Stimulated activated memory B cell treated with anti-CD40 and anti-IgM and Interleukin-4, amounts not matched to agents 10 μg/mL and 1 μg/mL and 100 μg/mL, for 72 hours (primary cell): ENCODE results near the gene CDKAL1.
"Not testable (repeated sequence)": the region's sequence is repeated elsewhere in the genome, so short reads cannot be mapped to it uniquely, and the experiment has no call there.

Experiments
- ATAC-seq: fragments of 150-1000 bp; cut with Tn5 transposase; 2 replicates; pipeline ENCODE4 v1.10.0; 2021
- H3K27ac Mint-ChIP-seq: one replicate; pipeline ENCODE4 v1.8.0; 2022; ENCODE audit warnings: mild to moderate bottlenecking, mixed read lengths
- H3K27me3 Mint-ChIP-seq: one replicate; pipeline ENCODE4 v1.8.0; 2022; ENCODE audit warnings: mixed read lengths
- H3K36me3 Mint-ChIP-seq: one replicate; pipeline ENCODE4 v1.8.0; 2022; ENCODE audit warnings: mixed read lengths
- H3K4me1 Mint-ChIP-seq: one replicate; pipeline ENCODE4 v1.8.0; 2022; ENCODE audit warnings: mixed read lengths
- H3K4me3 Mint-ChIP-seq: one replicate; pipeline ENCODE4 v1.8.0; 2022; ENCODE audit warnings: mild to moderate bottlenecking, moderate library complexity, mixed read lengths
- H3K9me3 Mint-ChIP-seq: one replicate; pipeline ENCODE4 v1.8.0; 2022; ENCODE audit warnings: mixed read lengths

The CDKAL1 gene

DNA sequence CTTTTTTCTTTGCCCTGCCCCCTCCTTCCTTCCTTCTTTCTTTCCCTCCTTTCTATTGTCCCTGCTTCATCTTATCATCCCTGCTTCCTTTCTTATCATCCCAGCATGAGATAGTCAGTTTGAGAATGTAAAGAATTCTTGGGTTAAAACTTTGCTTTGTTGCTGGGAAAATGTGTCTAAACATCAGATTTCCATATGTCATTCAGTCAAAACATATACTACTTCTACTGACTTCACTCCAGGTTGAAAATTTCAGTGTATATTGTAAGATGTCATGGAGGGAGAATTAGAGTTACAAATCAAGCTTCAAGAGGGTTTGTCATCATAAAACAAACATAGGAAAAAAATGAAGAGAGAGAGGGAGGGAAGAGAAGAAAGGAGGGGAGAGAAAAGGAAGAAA is 700.9 kb downstream of the CDKAL1 start:
- Mint-ChIP-seq H3K27me3 (no peaks in the 10 kb centered on the region), H3K27ac (no peak overlapping the region), H3K36me3 (peaks cover 54% of the 10 kb centered on the region), H3K9me3 (peaks cover 21% of the 10 kb centered on the region), H3K4me3 (no peak overlapping the region), H3K4me1 (no peaks in the 10 kb centered on the region)
- ATAC-seq: no peak

DNA sequence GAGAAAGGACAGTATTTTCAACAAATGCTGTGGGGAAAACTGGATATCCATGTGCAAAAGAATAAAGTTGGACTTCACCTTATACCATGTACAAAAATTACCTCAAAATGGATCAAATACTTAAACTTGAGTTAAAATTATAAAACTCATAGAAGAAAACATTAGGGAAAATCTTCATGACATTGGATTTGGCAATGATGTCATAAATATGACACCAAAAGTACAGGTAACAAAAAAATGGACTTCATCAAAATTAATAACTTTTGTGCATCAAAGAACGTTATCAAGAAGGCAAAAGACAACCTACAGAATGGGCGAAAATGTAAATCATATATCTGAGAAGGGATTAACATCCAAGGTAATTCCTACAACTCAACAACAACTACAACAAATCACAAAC is 704.0 kb downstream of the CDKAL1 start:
- no peak for ATAC-seq
- Mint-ChIP-seq H3K4me3 (no peak overlapping the region), H3K27me3 (no peaks in the 10 kb centered on the region), H3K4me1 (no peaks in the 10 kb centered on the region), H3K36me3 (peaks cover 24% of the 10 kb centered on the region), H3K9me3 (peaks cover 23% of the 10 kb centered on the region), H3K27ac (no peak overlapping the region)

DNA sequence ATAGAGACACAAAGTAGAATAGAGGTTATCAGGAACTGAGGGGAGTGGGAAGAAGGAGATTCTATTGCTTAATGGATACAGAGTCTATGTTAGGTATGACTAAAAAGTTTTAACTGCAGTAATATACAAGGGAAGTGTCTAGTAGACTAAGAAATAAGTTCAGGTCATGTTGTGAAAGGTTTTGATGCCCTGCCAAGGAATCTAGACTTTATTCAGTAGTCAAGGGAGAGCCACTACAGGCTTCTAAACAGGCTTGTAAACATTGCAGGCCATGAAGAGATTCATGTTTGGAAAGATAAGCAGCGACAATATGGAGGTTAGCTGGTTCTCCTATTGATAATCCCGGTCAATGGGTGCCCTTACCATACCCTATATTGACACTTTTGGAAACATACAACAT is 706.5 kb downstream of the CDKAL1 start:
- H3K27ac Mint-ChIP-seq: no peak overlapping the region
- H3K4me3 Mint-ChIP-seq: no peak overlapping the region
- no peaks in the 10 kb centered on the region for H3K4me1 Mint-ChIP-seq
- H3K9me3 Mint-ChIP-seq: peaks cover 14% of the 10 kb centered on the region
- ATAC-seq: no peak
- no peaks in the 10 kb centered on the region for H3K36me3 Mint-ChIP-seq
- H3K27me3 Mint-ChIP-seq: no peaks in the 10 kb centered on the region

DNA sequence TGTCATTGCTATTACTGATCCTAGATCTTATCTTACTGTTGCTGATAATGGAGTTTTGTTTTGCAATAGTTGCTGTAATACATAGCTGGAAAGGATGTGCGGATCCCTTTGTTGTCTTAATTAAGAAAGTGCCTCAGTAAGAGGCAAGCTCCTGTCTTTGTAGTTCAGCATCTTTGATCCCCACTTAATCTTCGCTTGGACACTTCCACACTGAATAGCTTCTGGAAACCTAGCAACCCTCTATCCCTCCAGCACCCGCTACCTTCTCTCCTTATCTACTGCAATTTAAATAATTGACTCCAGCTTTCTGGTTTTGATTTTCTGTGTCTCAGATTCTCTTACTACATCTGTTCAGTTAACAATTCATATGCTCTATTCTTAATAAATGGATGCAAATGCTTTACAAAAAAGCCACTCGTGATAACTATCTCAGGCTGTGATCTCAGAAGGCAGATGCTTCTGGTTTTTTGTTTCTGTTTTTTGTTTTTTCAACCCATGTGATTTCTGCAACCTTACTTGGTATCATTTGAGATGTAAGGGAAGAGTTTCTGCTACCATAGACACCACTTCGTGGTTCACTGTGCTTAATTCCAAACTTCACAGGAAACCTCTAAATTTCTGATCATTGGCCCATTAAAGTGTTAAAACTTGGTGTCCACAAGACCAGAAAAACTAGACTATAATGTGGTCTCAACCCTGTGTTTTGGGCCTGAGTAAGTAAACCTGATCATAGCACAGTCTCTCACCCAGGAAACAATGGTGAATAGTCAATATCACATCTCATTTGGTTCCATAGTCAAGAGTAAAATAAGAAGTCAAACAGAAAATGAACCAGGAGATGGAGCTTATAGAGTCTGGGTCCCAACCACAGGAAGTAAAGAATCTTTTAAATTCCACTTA is 707.2 kb downstream of the CDKAL1 start:
- H3K27ac Mint-ChIP-seq: no peak overlapping the region
- H3K36me3 Mint-ChIP-seq: no peaks in the 10 kb centered on the region
- no peak for ATAC-seq
- H3K4me3 Mint-ChIP-seq: no peak overlapping the region
- peaks cover 14% of the 10 kb centered on the region for H3K9me3 Mint-ChIP-seq
- H3K4me1 Mint-ChIP-seq: no peaks in the 10 kb centered on the region
- H3K27me3 Mint-ChIP-seq: no peaks in the 10 kb centered on the region

DNA sequence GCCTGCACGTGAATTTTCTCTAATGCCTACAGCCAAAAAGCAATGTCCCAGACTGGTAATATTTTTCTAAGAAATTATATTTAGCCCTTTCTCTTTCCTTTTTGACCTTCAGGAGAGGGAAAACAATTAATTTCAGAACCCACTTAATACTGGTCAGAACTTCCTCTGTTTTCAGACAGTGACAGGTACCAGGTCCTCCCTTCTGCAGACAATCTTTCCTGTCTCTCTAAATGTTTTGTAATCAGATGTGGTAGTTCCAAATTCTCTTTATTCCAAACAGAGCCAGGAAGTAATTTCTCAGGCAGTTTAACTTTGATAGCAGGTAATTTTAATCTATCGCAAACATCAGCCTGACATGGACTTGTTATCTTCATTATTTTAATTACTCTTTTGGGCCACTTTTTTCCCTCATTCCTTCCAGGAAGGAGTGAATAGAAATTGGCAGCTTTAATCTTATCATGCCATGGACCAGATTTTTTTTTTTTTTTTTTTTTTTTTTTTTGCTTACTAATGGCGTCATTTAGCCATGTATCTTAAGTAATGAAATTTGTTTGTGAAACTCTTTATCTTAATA is 710.7 kb downstream of the CDKAL1 start:
- Mint-ChIP-seq H3K36me3 (no peaks in the 10 kb centered on the region), H3K4me3 (no peak overlapping the region), H3K27me3 (no peaks in the 10 kb centered on the region), H3K9me3 (peaks cover 4% of the 10 kb centered on the region), H3K4me1 (no peaks in the 10 kb centered on the region), H3K27ac (no peak overlapping the region)
- no peak for ATAC-seq

DNA sequence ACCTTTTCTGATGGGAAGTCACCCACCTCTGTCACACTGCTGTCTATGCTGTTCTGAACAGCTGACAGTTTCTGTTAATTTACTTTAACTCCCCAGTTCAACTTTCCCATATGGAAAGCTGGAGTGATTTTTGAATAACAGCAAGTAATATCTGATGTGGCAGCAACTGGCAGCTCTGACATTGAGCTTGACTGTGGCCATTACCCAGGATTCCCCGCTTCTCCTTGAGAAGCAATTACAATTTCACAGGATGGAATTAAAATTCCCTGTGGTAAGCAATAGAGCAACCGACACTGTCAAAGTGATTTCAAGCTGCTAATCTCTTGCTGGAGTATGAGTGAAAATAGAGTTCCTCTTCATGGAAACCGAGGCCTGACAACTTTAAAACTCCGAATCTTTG is 711.2 kb downstream of the CDKAL1 start:
- Mint-ChIP-seq H3K9me3 (peaks cover 2% of the 10 kb centered on the region), H3K36me3 (no peaks in the 10 kb centered on the region), H3K27me3 (no peaks in the 10 kb centered on the region), H3K4me1 (no peaks in the 10 kb centered on the region), H3K4me3 (no peak overlapping the region), H3K27ac (no peak overlapping the region)
- no peak for ATAC-seq

DNA sequence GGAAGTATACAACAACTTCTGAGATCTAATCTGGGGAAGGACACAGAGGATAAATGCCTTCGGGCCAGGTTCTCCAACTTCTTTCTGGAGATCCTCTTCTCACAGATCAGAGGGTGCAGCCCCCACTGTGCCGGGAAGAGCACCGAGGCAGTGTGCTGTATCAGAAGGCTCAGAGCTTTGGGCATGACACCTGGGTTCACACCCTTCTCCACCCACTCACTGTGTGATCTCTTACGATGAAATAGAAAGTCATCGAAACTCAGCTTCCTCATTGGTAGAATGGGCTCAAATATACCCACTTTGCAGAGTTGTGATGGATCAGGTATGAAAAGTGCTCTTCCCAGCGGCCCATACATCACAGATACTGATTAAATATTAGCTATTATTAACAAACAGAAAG is 711.8 kb downstream of the CDKAL1 start:
- H3K4me1 Mint-ChIP-seq: no peaks in the 10 kb centered on the region
- no peaks in the 10 kb centered on the region for H3K27me3 Mint-ChIP-seq
- ATAC-seq: no peak
- no peaks in the 10 kb centered on the region for H3K9me3 Mint-ChIP-seq
- H3K27ac Mint-ChIP-seq: no peak overlapping the region
- H3K36me3 Mint-ChIP-seq: no peaks in the 10 kb centered on the region
- H3K4me3 Mint-ChIP-seq: no peak overlapping the region

DNA sequence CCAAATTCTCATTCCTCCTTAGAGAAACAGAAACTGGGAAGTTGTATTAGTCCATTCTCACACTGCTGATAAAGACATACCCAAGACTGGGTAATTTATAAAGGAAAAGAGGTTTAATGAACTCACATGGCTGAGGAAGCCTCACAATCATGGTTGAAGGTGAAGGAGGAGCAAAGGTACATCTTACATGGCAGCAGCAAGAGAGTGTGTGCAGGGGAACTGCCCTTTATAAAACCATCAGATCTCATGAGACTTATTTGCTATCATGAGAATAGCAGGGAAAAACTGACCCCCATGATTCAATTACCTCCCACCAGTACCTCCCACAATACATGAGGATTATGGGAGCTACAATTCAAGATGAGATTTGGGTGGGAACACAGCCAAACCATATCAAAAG is 720.2 kb downstream of the CDKAL1 start:
- not testable (repeated sequence) for H3K36me3 Mint-ChIP-seq, ATAC-seq, H3K4me3 Mint-ChIP-seq, H3K27ac Mint-ChIP-seq, H3K27me3 Mint-ChIP-seq, H3K4me1 Mint-ChIP-seq
- H3K9me3 Mint-ChIP-seq: peaks cover 11% of the 10 kb centered on the region

DNA sequence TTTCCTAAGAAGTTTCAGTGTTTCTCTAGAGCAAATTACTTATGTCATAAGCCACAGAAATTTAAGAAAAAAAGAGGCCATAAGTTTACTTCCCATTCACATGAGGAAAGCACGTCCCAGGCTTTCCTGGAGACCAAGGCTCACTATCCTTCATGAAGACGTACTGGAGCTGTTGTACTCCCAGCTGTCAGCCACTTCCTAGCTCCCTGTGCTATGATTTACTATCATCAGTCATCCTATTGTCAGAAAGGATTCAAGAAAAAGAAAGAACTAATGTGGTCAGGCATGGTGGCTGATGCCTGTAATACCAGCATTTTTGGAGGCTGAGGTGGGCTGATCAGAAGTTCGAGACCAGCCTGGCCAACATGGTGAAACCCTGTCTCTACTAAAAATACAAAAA is 721.9 kb downstream of the CDKAL1 start:
- Mint-ChIP-seq H3K9me3 (peaks cover 11% of the 10 kb centered on the region), H3K4me3 (no peak overlapping the region), H3K4me1 (no peaks in the 10 kb centered on the region), H3K36me3 (no peaks in the 10 kb centered on the region), H3K27me3 (no peaks in the 10 kb centered on the region), H3K27ac (no peak overlapping the region)
- ATAC-seq: no peak

DNA sequence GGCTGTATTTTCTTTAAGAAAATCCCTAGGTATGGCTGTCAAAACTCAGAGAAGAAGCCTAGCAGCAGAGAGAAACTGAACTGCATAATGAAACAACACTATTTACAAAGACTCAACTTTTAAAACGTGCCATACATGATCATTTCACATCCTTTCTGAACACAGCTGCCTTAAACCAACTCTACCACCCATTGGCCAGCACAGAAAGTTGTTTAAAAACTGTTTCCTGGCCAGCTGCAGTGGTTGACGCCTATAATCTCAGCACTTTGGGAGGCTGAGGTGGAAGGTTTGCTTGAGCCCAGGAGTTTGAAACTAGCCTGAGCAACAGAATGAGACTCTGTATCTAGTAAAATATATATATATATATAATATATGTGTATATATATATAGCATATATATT is 722.9 kb downstream of the CDKAL1 start:
- no peak for ATAC-seq
- no peaks in the 10 kb centered on the region for H3K36me3 Mint-ChIP-seq
- peaks cover 8% of the 10 kb centered on the region for H3K9me3 Mint-ChIP-seq
- H3K4me1 Mint-ChIP-seq: no peaks in the 10 kb centered on the region
- H3K4me3 Mint-ChIP-seq: no peak overlapping the region
- H3K27ac Mint-ChIP-seq: no peak overlapping the region
- no peaks in the 10 kb centered on the region for H3K27me3 Mint-ChIP-seq

DNA sequence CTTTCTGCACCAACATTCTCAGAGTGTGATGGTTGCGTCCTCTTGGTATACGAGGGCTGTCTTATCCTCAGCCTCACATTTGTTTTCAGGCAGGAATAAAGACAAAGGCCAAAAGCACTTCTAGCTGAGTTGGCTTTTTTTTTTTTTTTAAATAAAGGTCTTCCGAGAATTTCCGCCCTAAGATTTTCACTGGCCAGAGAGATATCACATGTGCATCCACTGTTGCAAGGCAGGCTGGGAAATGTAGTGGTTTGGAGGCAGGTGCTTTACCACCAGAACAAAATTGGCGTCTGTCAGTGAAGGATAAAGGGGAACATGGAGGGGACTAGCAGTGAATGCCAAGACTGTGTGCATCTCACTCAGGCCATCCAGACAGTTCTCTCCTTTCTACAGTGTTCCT is 724.4 kb downstream of the CDKAL1 start:
- no peaks in the 10 kb centered on the region for H3K27me3 Mint-ChIP-seq
- no peaks in the 10 kb centered on the region for H3K36me3 Mint-ChIP-seq
- ATAC-seq: no peak
- H3K4me1 Mint-ChIP-seq: peaks cover under 1% of the 10 kb centered on the region
- no peak overlapping the region for H3K27ac Mint-ChIP-seq
- peaks cover 4% of the 10 kb centered on the region for H3K9me3 Mint-ChIP-seq
- H3K4me3 Mint-ChIP-seq: no peak overlapping the region

DNA sequence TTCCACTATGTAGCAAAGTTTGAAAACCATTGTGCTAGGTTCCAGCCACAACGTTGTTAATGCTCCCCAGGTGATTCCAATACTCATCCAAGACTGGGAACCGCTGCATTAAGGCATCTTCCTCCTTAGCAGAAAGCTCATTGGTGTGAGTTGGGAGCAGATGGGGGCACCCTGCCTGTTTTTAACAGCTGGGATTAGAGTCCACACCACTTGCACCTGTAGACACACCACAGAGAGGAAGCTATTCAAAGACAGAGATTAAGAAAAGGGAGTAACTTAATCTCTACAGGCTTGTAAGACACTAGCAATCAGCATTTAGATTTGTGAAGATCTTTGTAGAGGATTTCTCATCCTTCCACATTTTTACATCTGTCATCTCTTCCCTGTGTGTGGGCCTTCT is 725.4 kb downstream of the CDKAL1 start:
- Mint-ChIP-seq H3K4me1 (peaks cover 10% of the 10 kb centered on the region), H3K27me3 (no peaks in the 10 kb centered on the region), H3K27ac (no peak overlapping the region), H3K36me3 (no peaks in the 10 kb centered on the region), H3K9me3 (no peaks in the 10 kb centered on the region), H3K4me3 (no peak overlapping the region)
- ATAC-seq: no peak

DNA sequence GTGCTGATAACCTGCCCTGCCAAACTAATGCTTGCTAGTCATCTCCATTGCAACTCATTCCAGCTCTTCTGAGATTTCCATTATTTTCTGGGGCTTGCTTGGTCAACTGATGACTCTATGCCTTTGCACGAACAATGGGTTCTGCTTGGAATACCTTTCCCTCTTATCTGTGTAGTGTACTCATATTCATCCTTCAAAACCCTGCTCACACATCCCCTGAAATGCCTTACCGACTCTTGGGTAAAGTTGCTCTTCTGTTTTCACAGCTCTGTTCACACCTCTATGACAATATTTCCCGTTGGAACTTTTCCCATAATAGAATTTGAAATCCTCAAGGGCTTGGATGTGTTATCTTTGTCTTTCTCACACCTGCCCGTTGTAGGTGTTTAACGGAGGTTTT is 728.2 kb downstream of the CDKAL1 start:
- no peak overlapping the region for H3K27ac Mint-ChIP-seq
- H3K27me3 Mint-ChIP-seq: no peaks in the 10 kb centered on the region
- H3K9me3 Mint-ChIP-seq: no peaks in the 10 kb centered on the region
- no peak for ATAC-seq
- no peak overlapping the region for H3K4me3 Mint-ChIP-seq
- H3K36me3 Mint-ChIP-seq: no peaks in the 10 kb centered on the region
- H3K4me1 Mint-ChIP-seq: peaks cover 18% of the 10 kb centered on the region

DNA sequence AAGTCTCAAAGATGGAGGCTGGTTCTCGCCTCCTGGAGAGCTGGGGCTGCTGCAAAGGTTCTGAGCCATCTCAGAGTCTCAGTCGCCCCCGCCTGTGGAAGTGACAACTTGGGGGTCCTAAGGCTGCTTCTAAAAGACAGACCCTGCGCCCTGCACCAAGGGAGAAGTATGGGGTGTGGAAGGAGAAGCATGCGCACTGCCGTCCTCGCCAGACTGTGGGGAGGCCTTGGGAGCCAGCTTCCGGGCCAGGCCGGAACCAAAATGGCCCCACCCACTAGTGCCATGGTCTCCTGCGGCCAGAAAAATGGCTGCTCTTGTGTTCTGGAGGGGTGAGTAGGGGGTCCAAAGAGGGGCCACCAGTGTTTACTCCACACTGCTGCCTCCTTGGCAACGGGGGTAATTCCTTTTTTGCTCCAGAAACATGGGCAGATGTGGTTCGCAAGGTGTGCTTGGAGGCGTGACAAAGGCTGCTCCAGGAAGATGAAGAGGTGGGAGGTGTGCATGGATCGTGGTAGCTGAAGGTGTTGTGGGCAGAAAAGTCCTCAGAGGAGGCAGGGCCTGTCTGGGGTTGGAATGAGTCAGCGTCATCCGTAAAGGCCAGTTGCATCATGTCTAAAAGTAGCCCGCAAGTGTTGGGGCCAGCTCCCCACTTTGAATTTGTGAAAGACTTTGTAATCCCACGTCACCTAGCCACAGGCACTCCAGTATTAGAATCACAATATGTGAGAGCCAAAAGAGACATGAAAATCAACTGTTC is 729.5 kb downstream of the CDKAL1 start:
- peaks cover 18% of the 10 kb centered on the region for H3K4me1 Mint-ChIP-seq
- no peak overlapping the region for H3K27ac Mint-ChIP-seq
- no peak overlapping the region for H3K4me3 Mint-ChIP-seq
- ATAC-seq: no peak
- no peaks in the 10 kb centered on the region for H3K9me3 Mint-ChIP-seq
- H3K36me3 Mint-ChIP-seq: no peaks in the 10 kb centered on the region
- no peaks in the 10 kb centered on the region for H3K27me3 Mint-ChIP-seq

DNA sequence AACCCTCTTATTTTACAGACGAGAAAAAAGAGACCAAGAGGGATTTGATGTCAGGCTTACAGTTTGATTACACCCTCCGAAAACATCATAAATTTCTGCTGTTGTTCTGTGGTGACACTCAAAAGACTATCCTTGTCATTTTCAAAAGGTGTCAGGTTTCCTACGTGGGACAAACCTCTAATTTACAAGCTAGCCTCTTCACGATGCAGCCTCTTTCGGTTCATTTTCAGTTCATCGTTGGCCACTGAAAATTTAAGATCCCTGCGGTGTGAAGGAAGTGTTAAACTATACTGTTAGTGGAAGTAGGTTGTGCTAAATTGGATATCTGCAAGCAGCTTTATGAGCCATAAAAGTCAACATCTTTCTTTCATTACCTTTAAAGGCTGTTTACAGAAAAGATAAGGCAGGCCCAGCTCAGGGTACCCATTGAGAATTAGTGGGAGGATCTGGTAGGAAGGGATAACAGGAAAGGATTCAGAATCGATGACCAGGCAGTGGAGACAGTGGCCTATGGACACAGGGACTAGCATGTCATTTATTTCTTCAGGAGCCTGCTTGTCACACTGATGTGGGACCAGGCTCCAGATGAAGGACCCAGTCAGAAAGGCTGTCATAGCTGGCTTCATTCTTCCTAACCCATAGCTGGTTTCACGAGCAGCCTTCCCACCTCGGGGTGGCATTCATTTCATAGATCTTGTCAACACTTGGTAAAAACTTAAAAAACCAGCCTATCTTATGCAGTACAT is 730.2 kb downstream of the CDKAL1 start:
- no peak overlapping the region for H3K27ac Mint-ChIP-seq
- no peak for ATAC-seq
- peaks cover 18% of the 10 kb centered on the region for H3K4me1 Mint-ChIP-seq
- H3K27me3 Mint-ChIP-seq: no peaks in the 10 kb centered on the region
- no peaks in the 10 kb centered on the region for H3K9me3 Mint-ChIP-seq
- H3K4me3 Mint-ChIP-seq: no peak overlapping the region
- no peaks in the 10 kb centered on the region for H3K36me3 Mint-ChIP-seq
